ENCODE measurements around the gene PGBD5. TPM values are rescaled to one million over a fixed set of nuclear protein-coding genes. Genes with fewer than 3 reads are reported as not detected.

Gene PGBD5
- total RNA-seq, 1 donor from 2014 or later: not detected

DNA sequence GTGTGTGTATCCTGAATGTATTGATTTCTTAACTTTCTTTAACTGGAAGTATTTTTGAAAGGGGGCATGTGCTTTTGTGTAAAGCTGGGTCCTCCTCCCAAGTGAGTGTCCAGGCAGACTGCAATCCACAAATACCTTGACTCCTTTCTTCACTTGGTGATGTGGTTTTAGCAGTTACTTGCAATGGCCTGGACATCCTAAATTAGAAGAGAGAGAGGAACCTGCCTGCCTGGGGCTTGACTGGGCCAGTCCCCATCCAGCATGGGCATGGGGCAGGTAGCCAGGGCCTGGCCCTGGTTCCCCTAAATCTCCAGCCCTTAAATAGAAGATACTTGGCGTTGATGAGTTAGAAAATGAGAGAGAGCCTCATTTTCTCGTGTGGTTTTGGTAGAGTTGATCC lies 159.7 kb downstream of the PGBD5 start:
- intact Hi-C loops (cut with micrococcal nuclease): no loop called here

DNA sequence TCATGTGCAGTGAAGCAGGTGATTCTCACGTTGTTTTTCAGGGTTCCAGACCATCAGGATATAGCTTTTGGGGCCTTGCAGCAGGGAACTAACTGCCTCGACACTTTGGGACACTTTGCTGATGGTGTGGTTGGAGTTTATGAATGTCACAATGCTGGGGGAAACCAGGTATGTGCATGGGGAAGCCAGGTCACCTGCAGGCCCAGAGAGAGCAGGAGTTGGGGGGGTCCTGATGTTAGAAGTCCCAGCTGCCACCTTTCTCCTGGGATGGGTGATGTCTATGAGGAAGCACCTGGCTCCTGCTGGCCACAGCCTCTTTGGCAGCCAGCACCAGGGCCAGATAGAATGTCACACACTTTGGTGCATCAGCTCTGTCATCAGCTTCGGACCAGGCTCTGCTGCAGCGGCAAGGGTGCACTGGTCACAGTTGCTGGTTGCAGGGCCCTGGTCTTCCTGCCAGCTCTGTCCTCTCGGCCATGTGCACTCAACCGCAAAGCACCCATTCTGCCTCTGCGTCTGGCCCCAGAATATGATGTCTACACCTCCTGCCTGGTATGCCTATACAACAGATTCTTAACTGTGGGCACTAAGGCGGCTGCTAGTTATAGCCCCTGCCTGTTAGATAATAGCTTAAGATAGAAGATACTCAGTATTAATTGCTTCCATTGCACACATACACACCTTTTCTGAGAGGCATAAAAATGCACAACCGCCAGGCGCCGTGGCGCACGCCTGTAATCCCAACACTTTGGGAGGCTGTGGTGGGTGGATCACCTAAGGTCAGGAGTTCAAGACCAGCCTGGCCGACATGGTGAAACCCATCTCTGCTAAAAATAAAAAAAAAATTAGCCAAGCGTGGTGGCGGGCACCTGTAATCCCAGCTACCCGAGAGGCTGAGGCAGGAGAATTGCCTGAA lies 160.7 kb downstream of the PGBD5 start:
- intact Hi-C loops (cut with micrococcal nuclease): no loop called here

Other genes starting within 250 kb of the PGBD5 start
- 32.4 and 36.8 TPM in 2 replicates for gene COG2, start 216.1 kb upstream of the PGBD5 start, total RNA-seq

Measured in T-helper 2 cell treated with Interferon-gamma antibody and Interleukin-4, amounts not matched to agents 100 ng/mL and 5 ng/mL, for 36 hours (primary cell).